Measurements from ENCODE around the gene CACNA1C. TPM values are rescaled to one million over a fixed set of nuclear protein-coding genes. Genes with fewer than 3 reads are reported as not detected.

CACNA1C gene
- total RNA-seq, 2 donors from 2014 or later: 0.86 to 6.3 TPM

- H3K36me3 ChIP-seq (ENCODE audit: control insufficient read depth, insufficient read depth, low read length): no peaks in the 10 kb centered on the region
- peak; percentile 78 for DNase-seq
These were observed 640.6 kb downstream of the CACNA1C start for GRCh38 chr12:2693244-2693860.

GRCh38 chr12:2693980-2694610 is 641.3 kb downstream of the CACNA1C start:
- H3K27ac Mint-ChIP-seq: no peak overlapping the region
- Histone ChIP-seq H3K4me3 (ENCODE audit: low read length) (no peak overlapping the region), H3K27ac (ENCODE audit: low read depth, low read length) (no peak overlapping the region), H3K9me3 (ENCODE audit: control insufficient read depth, low read length) (no peaks in the 10 kb centered on the region), H3K4me1 (ENCODE audit: control insufficient read depth, insufficient read depth, low read length) (no peaks in the 10 kb centered on the region), H3K9ac (ENCODE audit: extremely low read depth, low read length, poor library complexity, severe bottlenecking) (no peak overlapping the region), H3K36me3 (ENCODE audit: control insufficient read depth, insufficient read depth, low read length) (no peaks in the 10 kb centered on the region), H3K27me3 (ENCODE audit: control insufficient read depth, insufficient read depth, low read length, poor library complexity, severe bottlenecking) (peaks cover 39% of the 10 kb centered on the region)
- H3K36me3 Mint-ChIP-seq (ENCODE audit: low read depth): no peaks in the 10 kb centered on the region
- H3K27me3 Mint-ChIP-seq (ENCODE audit: insufficient read depth): peaks cover 74% of the 10 kb centered on the region
- H3K4me1 Mint-ChIP-seq: peaks cover 15% of the 10 kb centered on the region
- peaks cover 7% of the 10 kb centered on the region for H3K9me3 Mint-ChIP-seq
- DNase-seq: no peak
- 88 to 100% methylated on average over 3 of the region's 3 CpGs for WGBS, 2 experiments (ENCODE audit: insufficient coverage in 1 of 2, insufficient read length in 1 of 2)
- TF ChIP-seq, protein P1, sequence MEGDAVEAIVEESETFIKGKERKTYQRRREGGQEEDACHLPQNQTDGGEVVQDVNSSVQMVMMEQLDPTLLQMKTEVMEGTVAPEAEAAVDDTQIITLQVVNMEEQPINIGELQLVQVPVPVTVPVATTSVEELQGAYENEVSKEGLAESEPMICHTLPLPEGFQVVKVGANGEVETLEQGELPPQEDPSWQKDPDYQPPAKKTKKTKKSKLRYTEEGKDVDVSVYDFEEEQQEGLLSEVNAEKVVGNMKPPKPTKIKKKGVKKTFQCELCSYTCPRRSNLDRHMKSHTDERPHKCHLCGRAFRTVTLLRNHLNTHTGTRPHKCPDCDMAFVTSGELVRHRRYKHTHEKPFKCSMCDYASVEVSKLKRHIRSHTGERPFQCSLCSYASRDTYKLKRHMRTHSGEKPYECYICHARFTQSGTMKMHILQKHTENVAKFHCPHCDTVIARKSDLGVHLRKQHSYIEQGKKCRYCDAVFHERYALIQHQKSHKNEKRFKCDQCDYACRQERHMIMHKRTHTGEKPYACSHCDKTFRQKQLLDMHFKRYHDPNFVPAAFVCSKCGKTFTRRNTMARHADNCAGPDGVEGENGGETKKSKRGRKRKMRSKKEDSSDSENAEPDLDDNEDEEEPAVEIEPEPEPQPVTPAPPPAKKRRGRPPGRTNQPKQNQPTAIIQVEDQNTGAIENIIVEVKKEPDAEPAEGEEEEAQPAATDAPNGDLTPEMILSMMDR (conservative IDR thresholded peaks at IDR 0.05): no peak
- no peak overlapping the region for H3K4me3 Mint-ChIP-seq

More at GRCh38 chr12:2693244-2693860, 640.6 kb downstream of the CACNA1C start:
- H3K27ac Mint-ChIP-seq: no peak overlapping the region
- no peak overlapping the region for H3K9ac ChIP-seq (ENCODE audit: extremely low read depth, low read length, poor library complexity, severe bottlenecking)
- H3K4me3 Mint-ChIP-seq: no peak overlapping the region
- no peaks in the 10 kb centered on the region for H3K9me3 ChIP-seq (ENCODE audit: control insufficient read depth, low read length)
- no peaks in the 10 kb centered on the region for H3K9me3 Mint-ChIP-seq
- no peaks in the 10 kb centered on the region for H3K4me1 ChIP-seq (ENCODE audit: control insufficient read depth, insufficient read depth, low read length)
- H3K4me3 ChIP-seq (ENCODE audit: low read length): no peak overlapping the region
- peaks cover 67% of the 10 kb centered on the region for H3K27me3 Mint-ChIP-seq (ENCODE audit: insufficient read depth)
- no peak overlapping the region for H3K27ac ChIP-seq (ENCODE audit: low read depth, low read length)
- H3K4me1 Mint-ChIP-seq: peaks cover 15% of the 10 kb centered on the region
- TF ChIP-seq, protein P1 (conservative IDR thresholded peaks at IDR 0.05): peak; percentile 74
- peaks cover 39% of the 10 kb centered on the region for H3K27me3 ChIP-seq (ENCODE audit: control insufficient read depth, insufficient read depth, low read length, poor library complexity, severe bottlenecking)
- H3K36me3 Mint-ChIP-seq (ENCODE audit: low read depth): no peaks in the 10 kb centered on the region
- 37 to 71% methylated on average over 4 to 9 of the region's 10 CpGs for WGBS, 2 experiments (ENCODE audit: insufficient coverage in 1 of 2, insufficient read length in 1 of 2)

GRCh38 chr12:2696136-2696535 is 643.3 kb downstream of the CACNA1C start:
- Histone ChIP-seq H3K27ac (ENCODE audit: low read depth, low read length) (no peak overlapping the region), H3K9me3 (ENCODE audit: control insufficient read depth, low read length) (no peaks in the 10 kb centered on the region), H3K9ac (ENCODE audit: extremely low read depth, low read length, poor library complexity, severe bottlenecking) (no peak overlapping the region), H3K4me3 (ENCODE audit: low read length) (no peak overlapping the region), H3K36me3 (ENCODE audit: control insufficient read depth, insufficient read depth, low read length) (no peaks in the 10 kb centered on the region), H3K27me3 (ENCODE audit: control insufficient read depth, insufficient read depth, low read length, poor library complexity, severe bottlenecking) (peaks cover 27% of the 10 kb centered on the region), H3K4me1 (ENCODE audit: control insufficient read depth, insufficient read depth, low read length) (no peaks in the 10 kb centered on the region)
- peaks cover 10% of the 10 kb centered on the region for H3K4me1 Mint-ChIP-seq
- H3K36me3 Mint-ChIP-seq (ENCODE audit: low read depth): no peaks in the 10 kb centered on the region
- no peak overlapping the region for H3K4me3 Mint-ChIP-seq
- peaks cover 23% of the 10 kb centered on the region for H3K9me3 Mint-ChIP-seq
- WGBS, 2 experiments (ENCODE audit: insufficient coverage in 1 of 2, insufficient read length in 1 of 2): 68 to 86% methylated on average over 2 of the region's 2 CpGs
- no peak for DNase-seq
- peaks cover 70% of the 10 kb centered on the region for H3K27me3 Mint-ChIP-seq (ENCODE audit: insufficient read depth)
- TF ChIP-seq, protein P1 (conservative IDR thresholded peaks at IDR 0.05): no peak
- no peak overlapping the region for H3K27ac Mint-ChIP-seq

Measured in endodermal cell (in vitro differentiated cells).